ENCODE data around the gene ARHGAP23. TPM values are rescaled to one million over a fixed set of nuclear protein-coding genes. Genes with fewer than 3 reads are reported as not detected.

ARHGAP23 gene
- total RNA-seq, 4 donors from 2014 or later, result 22.7 to 70.9 (median 30.1) TPM

DNA sequence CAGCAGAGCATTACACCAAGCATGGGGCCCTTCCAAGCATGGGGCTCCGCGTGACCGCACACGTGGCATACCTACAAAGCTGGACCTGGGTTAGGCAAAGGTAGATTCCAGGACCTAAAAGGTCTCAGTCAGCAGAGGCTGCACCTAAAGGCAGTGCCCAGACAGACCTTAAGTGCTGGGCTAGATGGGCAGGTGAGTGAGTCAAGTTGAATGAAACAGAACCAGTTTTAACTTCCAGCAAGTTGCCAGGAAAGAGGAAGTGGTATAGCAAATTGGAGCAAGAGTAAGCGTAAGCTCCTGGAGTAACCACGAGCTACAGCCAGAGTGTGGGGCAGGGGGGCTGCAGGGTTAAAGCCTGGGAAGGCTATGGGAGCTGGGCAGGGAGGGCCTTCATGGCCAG, 128.0 kb downstream of the ARHGAP23 start:
- no peak for ATAC-seq (ENCODE audit: low FRiP score)
- TF ChIP-seq, protein P1, sequence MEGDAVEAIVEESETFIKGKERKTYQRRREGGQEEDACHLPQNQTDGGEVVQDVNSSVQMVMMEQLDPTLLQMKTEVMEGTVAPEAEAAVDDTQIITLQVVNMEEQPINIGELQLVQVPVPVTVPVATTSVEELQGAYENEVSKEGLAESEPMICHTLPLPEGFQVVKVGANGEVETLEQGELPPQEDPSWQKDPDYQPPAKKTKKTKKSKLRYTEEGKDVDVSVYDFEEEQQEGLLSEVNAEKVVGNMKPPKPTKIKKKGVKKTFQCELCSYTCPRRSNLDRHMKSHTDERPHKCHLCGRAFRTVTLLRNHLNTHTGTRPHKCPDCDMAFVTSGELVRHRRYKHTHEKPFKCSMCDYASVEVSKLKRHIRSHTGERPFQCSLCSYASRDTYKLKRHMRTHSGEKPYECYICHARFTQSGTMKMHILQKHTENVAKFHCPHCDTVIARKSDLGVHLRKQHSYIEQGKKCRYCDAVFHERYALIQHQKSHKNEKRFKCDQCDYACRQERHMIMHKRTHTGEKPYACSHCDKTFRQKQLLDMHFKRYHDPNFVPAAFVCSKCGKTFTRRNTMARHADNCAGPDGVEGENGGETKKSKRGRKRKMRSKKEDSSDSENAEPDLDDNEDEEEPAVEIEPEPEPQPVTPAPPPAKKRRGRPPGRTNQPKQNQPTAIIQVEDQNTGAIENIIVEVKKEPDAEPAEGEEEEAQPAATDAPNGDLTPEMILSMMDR (IDR thresholded peaks at IDR 0.05), result no peak
- DNase-seq (ENCODE audit: low spot score), result no peak

DNA sequence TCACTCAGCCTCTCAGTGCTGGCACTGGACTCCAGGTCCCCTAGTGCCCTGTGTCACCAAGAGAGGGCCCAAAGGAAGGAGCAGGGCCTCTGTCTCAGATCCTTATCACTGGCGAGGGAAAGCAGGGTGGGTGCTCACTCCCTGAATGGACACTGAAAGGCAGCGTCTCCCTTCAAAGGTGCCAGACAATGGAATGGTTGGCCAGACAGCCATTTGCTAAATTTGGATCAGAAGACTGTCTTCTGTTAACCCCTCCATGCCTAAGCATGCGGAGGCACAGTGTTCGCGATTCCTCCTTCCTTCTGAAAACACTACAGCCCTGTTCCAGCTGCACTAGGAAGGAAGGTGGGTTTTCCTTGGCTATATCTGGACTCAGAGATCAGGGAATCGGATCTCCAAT, 129.1 kb downstream of the ARHGAP23 start:
- no peak for DNase-seq (ENCODE audit: low spot score)
- no peak for ATAC-seq (ENCODE audit: low FRiP score)
- TF ChIP-seq, protein P1 (IDR thresholded peaks at IDR 0.05), result no peak

DNA sequence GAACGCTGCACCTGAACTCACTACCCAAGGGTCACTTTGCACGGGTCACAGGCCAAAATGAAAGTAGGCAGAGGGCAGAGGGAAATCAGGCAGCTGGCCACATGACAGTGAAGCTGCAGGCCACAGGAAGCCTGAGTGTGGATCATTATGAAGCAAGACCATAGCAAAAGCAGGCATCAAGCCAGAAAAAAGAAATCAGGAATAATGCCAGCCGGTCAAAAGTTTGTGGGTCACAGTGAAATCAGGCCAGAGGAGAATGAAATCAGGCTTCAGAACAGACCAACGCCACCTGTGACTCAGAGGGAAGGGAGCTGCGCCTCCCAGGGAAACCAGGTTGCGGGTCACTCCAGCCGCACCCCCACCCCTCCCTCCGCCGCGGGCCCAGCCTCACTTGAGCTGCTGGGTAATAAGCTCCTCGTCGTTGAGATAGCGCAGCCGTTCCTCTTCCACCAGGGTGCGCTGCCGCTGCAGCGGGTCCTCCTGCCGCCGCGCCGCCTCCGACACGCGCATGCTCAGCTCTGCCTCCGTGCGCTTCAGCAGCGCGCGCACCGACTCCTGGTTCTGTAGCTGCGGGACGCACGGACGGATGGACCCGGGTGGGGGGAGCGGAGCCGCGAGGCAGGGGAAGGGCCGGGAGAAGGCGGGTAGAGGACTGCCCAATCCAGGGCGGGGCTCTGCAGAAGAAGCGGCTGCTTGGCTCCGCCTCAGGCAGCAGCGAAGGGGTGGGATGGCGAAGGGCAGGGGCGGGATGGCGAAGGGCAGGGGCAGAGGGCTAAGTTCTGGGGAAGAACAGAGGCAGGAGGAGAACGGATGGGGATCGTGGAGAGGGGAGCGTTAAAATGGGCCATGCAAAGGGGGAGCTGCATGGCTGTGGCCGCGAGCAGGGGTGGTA, 129.8 kb downstream of the ARHGAP23 start:
- DNase-seq (ENCODE audit: low spot score) (peak; percentile 70), ATAC-seq (ENCODE audit: low FRiP score) (peak; percentile 92)
- TF ChIP-seq, protein P1 (IDR thresholded peaks at IDR 0.05), result no peak

DNA sequence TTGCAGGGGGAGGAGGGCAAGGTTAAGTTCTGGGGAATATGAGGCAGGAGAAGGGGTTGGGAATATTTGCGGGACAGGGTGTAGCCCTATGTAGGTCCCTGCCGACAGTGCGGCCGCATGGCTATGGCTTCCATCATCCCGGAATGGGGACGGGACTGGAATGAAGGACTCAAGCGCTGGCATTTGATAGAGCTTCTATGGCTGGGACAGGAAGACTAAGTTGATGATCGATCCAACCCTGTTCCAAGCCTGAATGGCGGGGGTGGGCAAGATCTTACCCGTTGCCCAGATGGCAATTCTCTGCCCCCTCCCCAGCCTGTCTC, 130.4 kb downstream of the ARHGAP23 start:
- peak; percentile 5 for ATAC-seq (ENCODE audit: low FRiP score)
- TF ChIP-seq, protein P1 (IDR thresholded peaks at IDR 0.05), result no peak
- no peak for DNase-seq (ENCODE audit: low spot score)

DNA sequence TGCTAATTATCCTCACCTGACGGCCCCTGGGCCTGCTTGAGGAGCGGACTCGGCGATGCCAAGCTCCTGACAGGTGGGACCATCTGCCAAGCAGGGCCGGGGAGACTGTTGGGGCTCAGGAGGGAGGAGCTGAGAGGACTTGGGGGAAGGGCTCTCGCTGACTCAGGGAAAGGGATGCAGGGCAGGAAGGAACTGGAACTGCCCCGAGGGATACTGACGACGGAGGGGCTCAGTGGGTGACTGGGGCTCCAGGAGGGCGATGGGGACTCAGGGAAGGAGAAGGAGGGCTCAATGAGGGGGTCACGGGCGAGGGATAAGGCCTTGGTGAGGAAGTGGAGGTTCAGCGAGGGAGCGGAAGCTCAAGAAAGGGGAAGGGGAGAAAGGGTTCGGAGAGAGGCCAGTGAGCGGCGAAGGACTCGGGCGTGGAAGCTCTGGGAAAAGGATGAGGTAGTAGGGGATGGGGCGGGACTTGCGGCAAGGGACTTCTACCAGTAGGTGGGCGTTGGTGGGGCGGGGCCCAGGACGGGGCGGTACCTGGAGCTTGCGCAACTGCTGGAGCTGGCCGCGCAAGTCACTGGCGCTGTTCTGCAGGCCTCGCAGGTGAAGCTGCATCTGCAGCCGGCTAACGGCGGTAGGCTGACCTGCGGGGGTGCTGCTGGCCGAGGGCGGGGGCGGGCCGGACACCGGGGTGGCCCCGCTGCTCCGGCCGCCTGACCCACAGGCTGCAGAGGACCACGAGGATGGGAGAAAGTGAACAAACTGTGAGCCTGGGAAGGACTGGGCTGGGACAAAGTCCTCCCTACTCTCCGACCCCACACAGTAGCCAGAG, 131.0 kb downstream of the ARHGAP23 start:
- TF ChIP-seq, protein P1 (IDR thresholded peaks at IDR 0.05), result no peak
- DNase-seq (ENCODE audit: low spot score) (peak; percentile 76), ATAC-seq (ENCODE audit: low FRiP score) (peak; percentile 59)

DNA sequence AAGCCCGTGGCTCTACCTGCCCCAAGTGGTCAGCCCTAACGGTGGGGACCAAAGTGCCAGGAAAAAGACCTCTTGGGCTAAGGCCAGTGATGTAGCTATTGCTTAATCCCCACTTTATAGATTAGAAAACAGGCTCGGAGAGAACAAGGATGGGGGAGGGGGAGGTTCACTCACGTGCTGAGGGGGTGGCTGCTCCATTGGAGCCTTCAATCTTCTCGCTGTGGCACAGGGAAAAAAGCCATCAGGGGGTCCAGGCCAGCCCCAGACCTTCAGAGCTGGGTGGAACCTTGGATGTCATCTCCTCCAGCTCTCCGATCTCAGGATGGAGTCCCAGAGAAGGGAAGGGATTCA, 131.6 kb downstream of the ARHGAP23 start:
- DNase-seq (ENCODE audit: low spot score), result no peak
- TF ChIP-seq, protein P1 (IDR thresholded peaks at IDR 0.05), result no peak
- ATAC-seq (ENCODE audit: low FRiP score), result no peak

Data from omental fat pad (tissue), 4 donors.